K562 (cell line): ENCODE data around the gene KDM2A. TPM values are rescaled to one million over a fixed set of nuclear protein-coding genes. Genes with fewer than 3 reads are reported as not detected.

Source experiments
- ATAC-seq: fragments of 200-7000 bp; cut with Tn5 transposase; 3 replicates; pipeline ENCODE4 v1.9.1; 2020; ENCODE audit warnings: moderate library complexity
- BruUV-seq: library from RNA; stranded (reverse); fragments of 400-500 nt; replicated peaks from 2 replicates; lab custom pipeline; 2021; lab: Mats Ljungman, UMichigan
- CTCF ChIA-PET: fragments of 300-600 bp; formaldehyde crosslinking; extraction: SDS; loops from one replicate; lab custom pipeline; 2021; ENCODE audit warnings: low intra/inter-chr PET ratio; lab: Yijun Ruan, JAX
- POLR2A ChIA-PET: fragments of 300-600, 350-650 bp; sonication (Branson Sonifier 250); formaldehyde crosslinking; extraction: SDS; loops from one replicate; lab custom pipeline; 2021; ENCODE audit warnings: antibody characterized with exemption, inconsistent platforms; lab: Yijun Ruan, JAX
- DNase-seq, 4 experiments: peaks; one replicate each; pipeline versions ENCODE4 v3.0.0 to v3.0.0-alpha.2; 2011 to 2018; ENCODE audit warnings: low spot score in 3 of 4, mixed read lengths in 3 of 4; ENCODE audit errors: extremely low read depth in 1 of 4
- FAIRE-seq: peaks from 2 replicates; lab custom pipeline; 2011; peaks lifted over from hg19 to GRCh38; lab: Jason Lieb, UNC
- H2AFZ ChIP-seq: 2 replicates; pipeline ENCODE4 v1.6.0; 2011; ENCODE audit warnings: low read depth, low read length, control low read depth, inconsistent platforms
- H3K27ac ChIP-seq: fragments of 200-600 bp; 3 replicates; pipeline ENCODE4 v1.8.0; 2011; ENCODE audit warnings: low read depth, mild to moderate bottlenecking, control low read depth, inconsistent platforms, low read length, moderate library complexity, mixed read lengths; ENCODE audit errors: extremely low read depth
- H3K27me3 ChIP-seq, 2 experiments: fragments of 300-600 bp in 1 of 2; 2 replicates in 1 of 2; 3 replicates in 1 of 2; pipeline versions ENCODE4 v1.6.0 to v1.8.0; 2011; ENCODE audit warnings: inconsistent platforms in 2 of 2, low read length in 2 of 2, mild to moderate bottlenecking in 1 of 2, mixed read lengths in 1 of 2, moderate library complexity in 1 of 2; ENCODE audit not compliant: control insufficient read depth in 2 of 2, insufficient read depth in 2 of 2
- H3K36me3 ChIP-seq: fragments of 300-600 bp; 3 replicates; pipeline ENCODE4 v1.8.0; 2011; ENCODE audit warnings: mild to moderate bottlenecking, low read length, inconsistent platforms; ENCODE audit not compliant: control insufficient read depth, insufficient read depth
- H3K4me1 ChIP-seq, 2 experiments: fragments of 200-600 bp in 1 of 2; replicated peaks in 1 of 2; 2 replicates in 1 of 2; 3 replicates in 1 of 2; pipeline versions ENCODE4 v1.5.1 to v1.8.0; 2011; ENCODE audit warnings: inconsistent platforms in 2 of 2, low read length in 2 of 2, mild to moderate bottlenecking in 1 of 2, mixed read lengths in 1 of 2, moderate library complexity in 1 of 2; ENCODE audit not compliant: control insufficient read depth in 2 of 2, insufficient read depth in 2 of 2
- H3K4me2 ChIP-seq: 2 replicates; pipeline ENCODE4 v1.6.1; 2011; ENCODE audit warnings: low read length, control low read depth, inconsistent platforms, mixed read lengths; ENCODE audit not compliant: insufficient read depth
- H3K4me3 ChIP-seq: fragments of 200-600 bp; sonication (generic), shearing (Covaris generic); 2 replicates; pipeline ENCODE4 v1.5.1; 2016; ENCODE audit warnings: control low read depth, inconsistent platforms
- H3K79me2 ChIP-seq: fragments of 200-600 bp; 3 replicates; pipeline ENCODE4 v1.8.0; 2011; ENCODE audit warnings: low read length, inconsistent platforms; ENCODE audit not compliant: control insufficient read depth, insufficient read depth
- H3K9ac ChIP-seq, 2 experiments: 2 replicates each; pipeline versions ENCODE4 v1.6.0 to v1.6.1; 2011; ENCODE audit warnings: low read depth in 2 of 2, low read length in 2 of 2, control low read depth in 1 of 2, inconsistent platforms in 1 of 2, mild to moderate bottlenecking in 1 of 2, mixed read lengths in 1 of 2; ENCODE audit not compliant: insufficient read depth in 1 of 2
- H3K9me1 ChIP-seq: one replicate; pipeline ENCODE4 v1.6.0; 2011; ENCODE audit warnings: inconsistent platforms, mild to moderate bottlenecking, low read length, moderate library complexity; ENCODE audit not compliant: control insufficient read depth, insufficient read depth
- H3K9me3 ChIP-seq: replicated peaks from 2 replicates; pipeline ENCODE4 v1.5.1; 2011; ENCODE audit warnings: low read depth, low read length, inconsistent platforms; ENCODE audit not compliant: control insufficient read depth, insufficient read depth
- H4K20me1 ChIP-seq: replicated peaks from 2 replicates; pipeline ENCODE4 v1.6.1; 2011; ENCODE audit warnings: low read length, inconsistent platforms, mixed read lengths; ENCODE audit not compliant: control insufficient read depth, insufficient read depth
- ARID3A ChIP-seq: IDR thresholded peaks from 2 replicates; pipeline ENCODE4 v1.6.1; 2012; ENCODE audit warnings: low read depth, low read length, improper control_type of control experiment, borderline replicate concordance
- C11orf30 ChIP-seq: fragments of 450-650 bp; IDR thresholded peaks from 2 replicates; pipeline ENCODE4 v1.6.1; 2016; ENCODE audit warnings: low read depth, mild to moderate bottlenecking
- CHAMP1 ChIP-seq: fragments of 450-650 bp; IDR thresholded peaks from 2 replicates; pipeline ENCODE4 v1.6.1; 2016; ENCODE audit warnings: mild to moderate bottlenecking
- FOXP1 ChIP-seq: sonication (generic); formaldehyde crosslinking; IDR thresholded peaks from 2 replicates; pipeline ENCODE4 v1.8.0; 2022; ENCODE audit warnings: mild to moderate bottlenecking, missing genetic modification reagents
- GTF2F1 ChIP-seq: IDR thresholded peaks from 2 replicates; pipeline ENCODE4 v1.6.1; 2011; ENCODE audit warnings: low read depth, low read length, improper control_type of control experiment
- HDAC2 ChIP-seq: fragments of 450-650 bp; IDR thresholded peaks from 2 replicates; pipeline ENCODE4 v1.6.1; 2016; ENCODE audit warnings: mild to moderate bottlenecking
- JUN ChIP-seq, 2 experiments: sonication (generic) in 1 of 2; formaldehyde crosslinking in 1 of 2; IDR thresholded peaks; 2 replicates each; pipeline versions ENCODE4 v1.6.1 to v1.8.0; 2012 to 2022; ENCODE audit warnings: borderline replicate concordance in 2 of 2, mild to moderate bottlenecking in 2 of 2, improper control_type of control experiment in 1 of 2, low read depth in 1 of 2, low read length in 1 of 2, missing genetic modification reagents in 1 of 2
- NCOA4 ChIP-seq: fragments of 450-650 bp; IDR thresholded peaks from 2 replicates; pipeline ENCODE4 v1.6.1; 2018; ENCODE audit warnings: mild to moderate bottlenecking; ENCODE audit not compliant: partially characterized antibody
- PCBP2 ChIP-seq: fragments of 200-400 bp; formaldehyde crosslinking; IDR thresholded peaks from 2 replicates; pipeline ENCODE4 v1.6.1; 2018; ENCODE audit warnings: low read length, low read depth, mild to moderate bottlenecking, moderate library complexity; ENCODE audit not compliant: poor library complexity, severe bottlenecking
- THAP12 ChIP-seq: fragments of 250-450 bp; sonication (Bioruptor Pico); IDR thresholded peaks from 2 replicates; pipeline ENCODE4 v1.9.0; 2021; ENCODE audit warnings: mild to moderate bottlenecking, inconsistent platforms
- ZBTB26 ChIP-seq: fragments of 450-650 bp; formaldehyde crosslinking; IDR thresholded peaks from 2 replicates; pipeline ENCODE4 v1.4.0; 2022; ENCODE audit warnings: missing genetic modification characterization
- ZNF311 ChIP-seq: fragments of 250-450 bp; sonication (Bioruptor Pico); IDR thresholded peaks from 2 replicates; pipeline ENCODE4 v1.4.0; 2020; ENCODE audit warnings: mild to moderate bottlenecking, moderate library complexity
- ZNF354B ChIP-seq: fragments of 250-450 bp; sonication (Bioruptor Pico); IDR thresholded peaks from 2 replicates; pipeline ENCODE4 v1.4.0; 2020
- ZNF707 ChIP-seq: fragments of 250-450 bp; sonication (Bioruptor Pico); conservative IDR thresholded peaks from 2 replicates; pipeline ENCODE4 v1.8.0; 2022; ENCODE audit warnings: inconsistent platforms, mild to moderate bottlenecking, moderate library complexity
- WGBS: fragments of 100-300 bp; shearing (Covaris generic); methylation state at CpG from one replicate; pipeline ENCODE4 v1.1.6; 2016; ENCODE audit warnings: low coverage, mixed read lengths; ENCODE audit not compliant: insufficient coverage; ENCODE audit errors: missing lambda C conversion rate; 5-methylcytosine and 5-hydroxymethylcytosine counted together
- in situ Hi-C: fragments of 300-500 bp; cut with MboI; formaldehyde crosslinking; loops from 4 replicates; pipeline ENCODE4 v1.15.0; 2018; ENCODE audit warnings: inconsistent platforms, mixed read lengths
- intact Hi-C: fragments of 100-400 bp; cut with micrococcal nuclease; formaldehyde crosslinking; loops from 2 replicates; pipeline ENCODE4 v1.14.2; 2022
- polyA plus RNA-seq, 8 experiments: library from polyadenylated mRNA; depleted of rRNA in 4 of 8; stranded (reverse) in 5 of 8; unstranded in 3 of 8; fragments of >200 nt; fragmentation: Nextera tagmentation in 2 of 8; fragmentation: Illumina TruSeq in 1 of 8; extraction: Ambion mirVana in 2 of 8; extraction: Trizol in 1 of 8; gene quantifications; 2 replicates each; pipeline versions ENCODE4 v1.2.1 to v1.2.3, GENCODE V29; 2011 to 2014; ENCODE audit warnings: inconsistent platforms in 1 of 8, missing spikeins in 1 of 8
- total RNA-seq, 7 experiments: library from RNA; depleted of rRNA in 6 of 7; stranded (reverse); fragments of >200 nt in 6 of 7; fragmentation: Illumina TruSeq in 2 of 7; extraction: Trizol in 2 of 7; gene quantifications; 2 replicates each; pipeline versions ENCODE4 v1.2.1 to v1.2.3, GENCODE V29; 2011 to 2021; ENCODE audit warnings: low replicate concordance in 1 of 7

KDM2A gene
- total and polyA plus RNA-seq, 9 of the 15 experiments (the other 6 are each of a cell fraction or from before 2014, with no cell fraction given): 5.0 to 39.3 (median 21.3) TPM

- Histone ChIP-seq H4K20me1 (peaks cover 7% of the 10 kb centered on the region), H3K79me2 (peaks cover 27% of the 10 kb centered on the region), H3K27ac (no peak overlapping the region), H3K4me3 (no peak overlapping the region), H3K4me1 (peaks cover 0 to 7% of the 10 kb centered on the region in 2 experiments; a peak in 1 of 5 replicates), H3K36me3 (peaks cover 98% of the 10 kb centered on the region), H3K9me1 (no peaks in the 10 kb centered on the region), H3K4me2 (no peak overlapping the region), H2AFZ (no peak overlapping the region), H3K27me3 (no peaks in the 10 kb centered on the region), H3K9me3 (no peaks in the 10 kb centered on the region), H3K9ac (no peak overlapping the region)
- ChIA-PET CTCF (no interaction called here), POLR2A (interaction anchor here (0.6 to 1.1 kb wide), 3 partner anchors 8 to 14 kb away, joined by 3 read pairs; no protein-coding TSS in a partner anchor)
- TF ChIP-seq ZNF707 (CRISPR knock-in tag) (no peak), GTF2F1 (no peak), FOXP1 (CRISPR knock-in tag) (no peak), THAP12 (CRISPR knock-in tag) (no peak), PCBP2 (no peak), ZNF354B (CRISPR knock-in tag) (no peak), JUN (IDR thresholded peaks at IDR 0.05; ENCODE audit: borderline replicate concordance, low read depth, low read length) (no peak), JUN (CRISPR knock-in tag; IDR thresholded peaks at IDR 0.05; ENCODE audit: borderline replicate concordance) (no peak), NCOA4 (no peak), HDAC2 (no peak), ZNF311 (no peak), ZBTB26 (CRISPR knock-in tag) (no peak), ARID3A (no peak), C11orf30 (no peak), CHAMP1 (no peak)
- ATAC-seq (no peak), DNase-seq (no peak), FAIRE-seq (no peak)
- intact Hi-C loops: no loop called here
- BruUV-seq: no TSS peak
- in situ Hi-C loops: no loop called here
- WGBS: 93% methylated on average over 5 of the region's 5 CpGs
Observed at GRCh38 chr11:67247946-67248550, 129.0 kb downstream of the KDM2A start.
